ENCODE results near the gene TTC16. TPM values are rescaled to one million over a fixed set of nuclear protein-coding genes. Genes with fewer than 3 reads are reported as not detected.

The TTC16 gene
- total RNA-seq, 1 experiment from 2014 or later, result not detected

GRCh38 chr9:127753148-127753547 is 37.3 kb downstream of the TTC16 start:
- DNase-seq (ENCODE audit: low spot score) (no peak), ATAC-seq (no peak)
- TF ChIP-seq RORB (CRISPR knock-in tag; IDR thresholded peaks at IDR 0.05), result no peak
- no peak for TF ChIP-seq AR (CRISPR knock-in tag; IDR thresholded peaks at IDR 0.05)
- TF ChIP-seq ARID4B (CRISPR knock-in tag; IDR thresholded peaks at IDR 0.05; ENCODE audit: borderline replicate concordance), result no peak
- TF ChIP-seq OVOL2 (CRISPR knock-in tag; IDR thresholded peaks at IDR 0.05; ENCODE audit: borderline replicate concordance), result no peak
- no peaks in the 10 kb centered on the region for H3K9me3 Mint-ChIP-seq
- H3K4me3 Mint-ChIP-seq, result no peak overlapping the region
- ChIA-PET POLR2A (interaction anchor here (1.1 kb wide), 1 partner anchor 10 kb away, joined by 3 read pairs; no protein-coding TSS in a partner anchor), CTCF (interaction anchor here (2.9 kb wide), 1 partner anchor 116 kb away, joined by 10 read pairs; no protein-coding TSS in a partner anchor)
- peaks cover 4% of the 10 kb centered on the region; the same call in 1 of the 2 replicates for H3K4me1 Mint-ChIP-seq
- H3K27me3 Mint-ChIP-seq (ENCODE audit: low read depth), result peaks cover 54% of the 10 kb centered on the region
- H3K27ac Mint-ChIP-seq, result no peak overlapping the region
- H3K36me3 Mint-ChIP-seq, result no peaks in the 10 kb centered on the region

- Mint-ChIP-seq H3K36me3 (no peaks in the 10 kb centered on the region), H3K27me3 (ENCODE audit: low read depth) (peaks cover 56% of the 10 kb centered on the region), H3K4me1 (peaks cover 4% of the 10 kb centered on the region; the same call in 1 of the 2 replicates), H3K9me3 (no peaks in the 10 kb centered on the region), H3K27ac (no peak overlapping the region), H3K4me3 (no peak overlapping the region)
- DNase-seq (ENCODE audit: low spot score) (no peak), ATAC-seq (no peak)
- ChIA-PET CTCF (interaction anchor here (1.6 to 3.3 kb wide), 5 partner anchors 9 to 116 kb away, joined by 4 to 34 read pairs (median 10); partner anchors contain the start of gene TOR2A), POLR2A (interaction anchor here (0.5 to 1.1 kb wide), 4 partner anchors 11 to 185 kb away, joined by 3 to 4 read pairs (median 3); partner anchors contain the start of gene CDK9)
- TF ChIP-seq ESRRA (CRISPR knock-in tag; IDR thresholded peaks at IDR 0.05; ENCODE audit: borderline replicate concordance) (no peak), GRHL2 (CRISPR knock-in tag; IDR thresholded peaks at IDR 0.05; ENCODE audit: insufficient replicate concordance, severe bottlenecking) (no peak), FOXJ3 (CRISPR knock-in tag; IDR thresholded peaks at IDR 0.05; ENCODE audit: borderline replicate concordance) (no peak), HMGXB4 (CRISPR knock-in tag; IDR thresholded peaks at IDR 0.05) (no peak), GTF2I (CRISPR knock-in tag; conservative IDR thresholded peaks at IDR 0.05) (no peak), ZBTB43 (CRISPR knock-in tag; IDR thresholded peaks at IDR 0.05) (no peak), CTCF (IDR thresholded peaks at IDR 0.05) (no peak), ZNF396 (CRISPR knock-in tag; IDR thresholded peaks at IDR 0.05; ENCODE audit: borderline replicate concordance) (no peak), E2F1 (CRISPR knock-in tag; IDR thresholded peaks at IDR 0.05) (no peak), TEAD4 (CRISPR knock-in tag; IDR thresholded peaks at IDR 0.05) (no peak), RELA (CRISPR knock-in tag; IDR thresholded peaks at IDR 0.05; ENCODE audit: borderline replicate concordance) (no peak), HMGA2 (CRISPR knock-in tag; IDR thresholded peaks at IDR 0.05) (no peak), ELF4 (CRISPR knock-in tag; IDR thresholded peaks at IDR 0.05; ENCODE audit: low read depth) (no peak), TEAD1 (CRISPR knock-in tag; IDR thresholded peaks at IDR 0.05) (no peak), ZNF416 (CRISPR knock-in tag; IDR thresholded peaks at IDR 0.05) (no peak), NR2C2 (CRISPR knock-in tag; IDR thresholded peaks at IDR 0.05) (no peak), ZNF317 (CRISPR knock-in tag; IDR thresholded peaks at IDR 0.05; ENCODE audit: borderline replicate concordance, low read depth) (no peak)
Observed at GRCh38 chr9:127753622-127754021, 37.7 kb downstream of the TTC16 start.
